Caco-2 (cell line): Measurements from ENCODE around the gene CACTIN. TPM values are rescaled to one million over a fixed set of nuclear protein-coding genes. Genes with fewer than 3 reads are reported as not detected.

Source experiments
- BruUV-seq: library from RNA; stranded (reverse); fragments of 400-500 nt; replicated peaks from 2 replicates; lab custom pipeline; 2021; lab: Mats Ljungman, UMichigan
- CTCF ChIA-PET: fragments of 300-600 bp; sonication (Branson Sonifier 250); formaldehyde crosslinking; loops from one replicate; lab custom pipeline; 2022; ENCODE audit warnings: antibody characterized with exemption; lab: Charles Lee
- POLR2A ChIA-PET: fragments of 300-600 bp; sonication (Branson Sonifier 250); formaldehyde crosslinking; loops from one replicate; lab custom pipeline; 2022; ENCODE audit warnings: antibody characterized with exemption; lab: Charles Lee
- DNase-seq, 2 experiments: peaks; one replicate each; pipeline versions ENCODE4 v3.0.0 to v3.0.0-alpha.2; 2020 to 2022
- H3K27me3 ChIP-seq: replicated peaks from 2 replicates; pipeline ENCODE4 v1.6.0; 2011; ENCODE audit warnings: low read length; ENCODE audit not compliant: control insufficient read depth, insufficient read depth
- H3K36me3 ChIP-seq: 2 replicates; pipeline ENCODE4 v1.5.1; 2011; ENCODE audit warnings: low read length; ENCODE audit not compliant: control insufficient read depth, insufficient read depth
- H3K4me1 ChIP-seq: fragments of 250-450 bp; sonication (Bioruptor Pico); 2 replicates; pipeline ENCODE4 v1.5.1; 2020; ENCODE audit warnings: mild to moderate bottlenecking
- H3K4me3 ChIP-seq: 2 replicates; pipeline ENCODE4 v1.5.1; 2011; ENCODE audit warnings: low read depth, mild to moderate bottlenecking, control low read depth, low read length
- H3K9me3 ChIP-seq: fragments of 250-450 bp; sonication (Bioruptor Pico); 2 replicates; pipeline ENCODE4 v1.5.1; 2020; ENCODE audit warnings: mild to moderate bottlenecking, moderate library complexity
- H3K27ac Mint-ChIP-seq: one replicate; pipeline ENCODE4 v1.8.0; 2022; ENCODE audit warnings: mixed read lengths; ENCODE audit not compliant: unreplicated experiment
- H3K27me3 Mint-ChIP-seq: one replicate; pipeline ENCODE4 v1.8.0; 2022; ENCODE audit warnings: mixed read lengths; ENCODE audit not compliant: insufficient read depth, unreplicated experiment
- H3K36me3 Mint-ChIP-seq: one replicate; pipeline ENCODE4 v1.8.0; 2022; ENCODE audit warnings: mild to moderate bottlenecking, mixed read lengths; ENCODE audit not compliant: insufficient read depth, unreplicated experiment
- H3K4me1 Mint-ChIP-seq: one replicate; pipeline ENCODE4 v1.8.0; 2022; ENCODE audit warnings: low read depth, mixed read lengths; ENCODE audit not compliant: unreplicated experiment
- H3K4me3 Mint-ChIP-seq: one replicate; pipeline ENCODE4 v1.8.0; 2022; ENCODE audit warnings: mild to moderate bottlenecking, moderate library complexity, mixed read lengths; ENCODE audit not compliant: unreplicated experiment
- H3K9me3 Mint-ChIP-seq: one replicate; pipeline ENCODE4 v1.8.0; 2022; ENCODE audit warnings: mixed read lengths; ENCODE audit not compliant: unreplicated experiment
- CTCF ChIP-seq, 2 experiments: fragments of 200-600 bp in 1 of 2; IDR thresholded peaks; 1 replicate in 1 of 2; 2 replicates in 1 of 2; pipeline versions ENCODE4 v1.5.1 to v1.8.0; 2011 to 2022; ENCODE audit warnings: antibody characterized with exemption in 1 of 2, control low read depth in 1 of 2, inconsistent platforms in 1 of 2, low read depth in 1 of 2, low read length in 1 of 2, mild to moderate bottlenecking in 1 of 2, moderate library complexity in 1 of 2; ENCODE audit not compliant: insufficient read depth in 1 of 2, severe bottlenecking in 1 of 2, unreplicated experiment in 1 of 2
- intact Hi-C: fragments of 100-400 bp; cut with micrococcal nuclease; formaldehyde crosslinking; loops from one replicate; pipeline ENCODE4 v1.10.0; 2022; ENCODE audit not compliant: unreplicated experiment
- total RNA-seq: library from RNA; stranded (reverse); gene quantifications from 2 replicates; pipeline ENCODE4 v1.2.3, GENCODE V29; 2022

Gene CACTIN
- total RNA-seq, 1 experiment from 2014 or later = 33.9 TPM

GRCh38 chr19:3638208-3639193 lies 11.9 kb upstream of the CACTIN start:
- no peak for TF ChIP-seq CTCF (IDR thresholded peaks at IDR 0.05; ENCODE audit: insufficient read depth in 1 of 2, low read depth in 1 of 2, low read length in 1 of 2, severe bottlenecking in 1 of 2, unreplicated experiment in 1 of 2)
- Mint-ChIP-seq H3K4me3 (no peak overlapping the region), H3K36me3 (peaks cover 13% of the 10 kb centered on the region), H3K27ac (no peak overlapping the region), H3K4me1 (no peaks in the 10 kb centered on the region), H3K9me3 (no peaks in the 10 kb centered on the region), H3K27me3 (no peaks in the 10 kb centered on the region)
- H3K9me3 ChIP-seq = no peaks in the 10 kb centered on the region
- intact Hi-C loops = no loop called here
- no peaks in the 10 kb centered on the region for H3K36me3 ChIP-seq
- H3K4me3 ChIP-seq = no peak overlapping the region
- CTCF ChIA-PET = no interaction called here
- BruUV-seq = no TSS peak
- POLR2A ChIA-PET = no interaction called here
- no peaks in the 10 kb centered on the region for H3K4me1 ChIP-seq
- no peaks in the 10 kb centered on the region for H3K27me3 ChIP-seq
- no peak for DNase-seq

- no TSS peak for BruUV-seq
- ChIA-PET POLR2A (no interaction called here), CTCF (no interaction called here)
- no peaks in the 10 kb centered on the region for H3K4me1 Mint-ChIP-seq
- intact Hi-C loops = no loop called here
- Histone ChIP-seq H3K27me3 (no peaks in the 10 kb centered on the region), H3K36me3 (no peaks in the 10 kb centered on the region), H3K9me3 (no peaks in the 10 kb centered on the region), H3K4me3 (no peak overlapping the region), H3K4me1 (no peaks in the 10 kb centered on the region)
- no peaks in the 10 kb centered on the region for H3K27me3 Mint-ChIP-seq
- no peaks in the 10 kb centered on the region for H3K9me3 Mint-ChIP-seq
- TF ChIP-seq CTCF (IDR thresholded peaks at IDR 0.05; ENCODE audit: insufficient read depth in 1 of 2, low read depth in 1 of 2, low read length in 1 of 2, severe bottlenecking in 1 of 2, unreplicated experiment in 1 of 2) = no peak
- H3K4me3 Mint-ChIP-seq = no peak overlapping the region
- peaks cover 22% of the 10 kb centered on the region for H3K36me3 Mint-ChIP-seq
- DNase-seq = no peak
- no peak overlapping the region for H3K27ac Mint-ChIP-seq
Measured at GRCh38 chr19:3637621-3638020, 11.0 kb upstream of the CACTIN start.

GRCh38 chr19:3636962-3637361 lies 10.4 kb upstream of the CACTIN start:
- no peaks in the 10 kb centered on the region for H3K4me1 ChIP-seq
- no TSS peak for BruUV-seq
- Mint-ChIP-seq H3K27ac (no peak overlapping the region), H3K4me3 (no peak overlapping the region), H3K4me1 (no peaks in the 10 kb centered on the region), H3K9me3 (no peaks in the 10 kb centered on the region), H3K27me3 (no peaks in the 10 kb centered on the region), H3K36me3 (peaks cover 28% of the 10 kb centered on the region)
- DNase-seq = no peak
- ChIA-PET POLR2A (no interaction called here), CTCF (no interaction called here)
- intact Hi-C loops = no loop called here
- no peaks in the 10 kb centered on the region for H3K36me3 ChIP-seq
- no peak for TF ChIP-seq CTCF (IDR thresholded peaks at IDR 0.05; ENCODE audit: insufficient read depth in 1 of 2, low read depth in 1 of 2, low read length in 1 of 2, severe bottlenecking in 1 of 2, unreplicated experiment in 1 of 2)
- no peaks in the 10 kb centered on the region for H3K27me3 ChIP-seq
- no peaks in the 10 kb centered on the region for H3K9me3 ChIP-seq
- H3K4me3 ChIP-seq = no peak overlapping the region
